ENCODE results near the gene PPP2R5E. TPM values are rescaled to one million over a fixed set of nuclear protein-coding genes. Genes with fewer than 3 reads are reported as not detected.

Gene PPP2R5E
- total RNA-seq, 2 donors from 2014 or later: 17.3 to 18.7 TPM

- Histone ChIP-seq H3K9me3 (peaks cover 0 to 11% of the 10 kb centered on the region in 2 donors), H3K27ac (no peak overlapping the region), H3K4me3 (no peak overlapping the region), H3K27me3 (no peaks in the 10 kb centered on the region), H3K36me3 (no peaks in the 10 kb centered on the region), H3K4me1 (no peaks in the 10 kb centered on the region)
- DNase-seq (ENCODE audit: low spot score): no peak
- TF ChIP-seq CTCF (IDR thresholded peaks at IDR 0.05): no peak
Measured at GRCh38 chr14:63362389-63362819, 180.8 kb downstream of the PPP2R5E start.

- H3K27ac ChIP-seq: no peak overlapping the region
- H3K4me3 ChIP-seq: no peak overlapping the region
- no peaks in the 10 kb centered on the region for H3K4me1 ChIP-seq
- TF ChIP-seq CTCF (IDR thresholded peaks at IDR 0.05): no peak
- no peaks in the 10 kb centered on the region for H3K36me3 ChIP-seq
- no peak for DNase-seq (ENCODE audit: low spot score)
- H3K27me3 ChIP-seq: no peaks in the 10 kb centered on the region
- H3K9me3 ChIP-seq: peaks cover 0 to 11% of the 10 kb centered on the region in 2 donors
Measured at GRCh38 chr14:63361790-63362189, 181.4 kb downstream of the PPP2R5E start.

- peaks cover 0 to under 1% of the 10 kb centered on the region in 2 donors for H3K9me3 ChIP-seq
- no peaks in the 10 kb centered on the region for H3K4me1 ChIP-seq
- H3K27ac ChIP-seq: no peak overlapping the region
- DNase-seq (ENCODE audit: low spot score): no peak
- no peaks in the 10 kb centered on the region for H3K27me3 ChIP-seq
- no peak overlapping the region for H3K4me3 ChIP-seq
- H3K36me3 ChIP-seq: no peaks in the 10 kb centered on the region
- no peak for TF ChIP-seq CTCF (IDR thresholded peaks at IDR 0.05)
Measured at GRCh38 chr14:63357841-63358240, 185.3 kb downstream of the PPP2R5E start.

GRCh38 chr14:63345826-63346225 lies 197.4 kb downstream of the PPP2R5E start:
- no peaks in the 10 kb centered on the region for H3K9me3 ChIP-seq
- no peaks in the 10 kb centered on the region for H3K4me1 ChIP-seq
- H3K4me3 ChIP-seq: no peak overlapping the region
- TF ChIP-seq CTCF (IDR thresholded peaks at IDR 0.05): no peak
- H3K27me3 ChIP-seq: no peaks in the 10 kb centered on the region
- no peak for DNase-seq (ENCODE audit: low spot score)
- H3K27ac ChIP-seq: no peak overlapping the region
- no peaks in the 10 kb centered on the region for H3K36me3 ChIP-seq

GRCh38 chr14:63344336-63344735 lies 198.8 kb downstream of the PPP2R5E start:
- Histone ChIP-seq H3K36me3 (no peaks in the 10 kb centered on the region), H3K4me3 (no peak overlapping the region), H3K27me3 (no peaks in the 10 kb centered on the region), H3K27ac (no peak overlapping the region), H3K9me3 (no peaks in the 10 kb centered on the region), H3K4me1 (no peaks in the 10 kb centered on the region)
- no peak for TF ChIP-seq CTCF (IDR thresholded peaks at IDR 0.05)
- no peak for DNase-seq (ENCODE audit: low spot score)

GRCh38 chr14:63343878-63344277 lies 199.3 kb downstream of the PPP2R5E start:
- Histone ChIP-seq H3K9me3 (no peaks in the 10 kb centered on the region), H3K4me1 (no peaks in the 10 kb centered on the region), H3K36me3 (no peaks in the 10 kb centered on the region), H3K4me3 (no peak overlapping the region), H3K27me3 (no peaks in the 10 kb centered on the region), H3K27ac (no peak overlapping the region)
- no peak for DNase-seq (ENCODE audit: low spot score)
- TF ChIP-seq CTCF (IDR thresholded peaks at IDR 0.05): no peak
